Ectodermal cell (in vitro differentiated cells): Measurements from ENCODE around the gene KDM3B.

Experiments
- H3K27ac ChIP-seq: 2 replicates; pipeline ENCODE4 v1.7.0; 2013; ENCODE audit warnings: mild to moderate bottlenecking, low read depth, low read length; ENCODE audit not compliant: insufficient read depth, poor library complexity, severe bottlenecking
- H3K27me3 ChIP-seq: 2 replicates; pipeline ENCODE4 v1.7.0; 2013; ENCODE audit warnings: mild to moderate bottlenecking, low read length; ENCODE audit not compliant: insufficient read depth, control insufficient read depth, poor library complexity, severe bottlenecking
- H3K36me3 ChIP-seq: one replicate; pipeline ENCODE4 v1.7.0; 2013; ENCODE audit warnings: low read length; ENCODE audit not compliant: control insufficient read depth, insufficient read depth
- H3K4me1 ChIP-seq: one replicate; pipeline ENCODE4 v1.7.0; 2013; ENCODE audit warnings: low read length; ENCODE audit not compliant: control insufficient read depth, insufficient read depth
- H3K4me3 ChIP-seq: 2 replicates; pipeline ENCODE4 v1.7.0; 2013; ENCODE audit warnings: low read depth, low read length, control low read depth; ENCODE audit not compliant: insufficient read depth
- H3K9me3 ChIP-seq: 2 replicates; pipeline ENCODE4 v1.7.0; 2013; ENCODE audit warnings: mild to moderate bottlenecking, low read length, moderate library complexity; ENCODE audit not compliant: control insufficient read depth
- WGBS, 2 experiments: methylation state at CpG; one replicate each; pipeline ENCODE4 v1.1.7; 2013; ENCODE audit warnings: missing lambda C conversion rate in 2 of 2; 5-methylcytosine and 5-hydroxymethylcytosine counted together

Gene KDM3B

GRCh38 chr5:138334867-138335447 lies 17.5 kb upstream of the KDM3B start:
- H3K36me3 ChIP-seq = no peaks in the 10 kb centered on the region
- H3K27ac ChIP-seq = no peak overlapping the region
- no peak overlapping the region for H3K4me3 ChIP-seq
- H3K9me3 ChIP-seq = no peaks in the 10 kb centered on the region
- no peaks in the 10 kb centered on the region for H3K27me3 ChIP-seq
- WGBS, 2 experiments = 90 to 91% methylated on average over 3 of the region's 3 CpGs
- peaks cover 17% of the 10 kb centered on the region for H3K4me1 ChIP-seq

DNA sequence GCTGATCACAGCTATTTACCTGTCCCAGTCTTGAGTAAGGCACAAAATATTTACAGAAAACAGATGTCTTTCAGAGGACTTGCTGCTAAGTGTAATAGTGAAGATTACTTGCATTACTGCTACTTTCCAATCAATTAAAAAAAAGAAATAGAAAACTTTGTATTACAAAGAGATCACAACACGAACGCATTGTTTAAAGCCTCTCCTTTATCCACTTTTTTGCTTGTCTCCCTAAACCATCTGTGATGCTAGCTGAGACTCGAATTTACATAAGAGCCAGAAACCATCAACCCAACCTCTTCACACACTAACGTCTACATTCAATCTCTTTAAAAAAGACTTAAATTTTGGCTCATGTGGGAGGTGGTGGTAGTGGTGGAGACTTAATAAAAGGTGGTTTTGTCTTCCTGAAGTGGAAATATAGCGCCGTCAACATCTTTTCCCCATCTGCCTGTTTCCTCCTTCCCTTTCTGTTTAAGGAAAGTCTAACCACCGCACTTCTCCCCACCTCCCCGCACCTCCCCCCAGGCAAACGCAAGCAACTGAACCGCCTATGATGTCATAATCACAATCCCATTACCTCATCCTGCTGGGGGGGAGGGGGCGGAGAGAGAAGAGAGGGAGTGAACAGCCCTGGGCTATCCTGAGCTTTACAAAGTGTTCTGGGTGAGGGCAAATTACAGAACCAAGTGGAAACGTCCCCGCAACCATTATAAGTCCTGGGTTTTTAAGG lies 15.4 kb upstream of the KDM3B start:
- H3K27me3 ChIP-seq = no peaks in the 10 kb centered on the region
- H3K9me3 ChIP-seq = no peaks in the 10 kb centered on the region
- H3K36me3 ChIP-seq = peaks cover 10% of the 10 kb centered on the region
- peak overlapping the region; percentile 63 for H3K4me3 ChIP-seq
- WGBS, 2 experiments = 39% methylated on average over 10 to 12 of the region's 13 CpGs
- peak overlapping the region; percentile 100 for H3K27ac ChIP-seq
- H3K4me1 ChIP-seq = peaks cover 17% of the 10 kb centered on the region

DNA sequence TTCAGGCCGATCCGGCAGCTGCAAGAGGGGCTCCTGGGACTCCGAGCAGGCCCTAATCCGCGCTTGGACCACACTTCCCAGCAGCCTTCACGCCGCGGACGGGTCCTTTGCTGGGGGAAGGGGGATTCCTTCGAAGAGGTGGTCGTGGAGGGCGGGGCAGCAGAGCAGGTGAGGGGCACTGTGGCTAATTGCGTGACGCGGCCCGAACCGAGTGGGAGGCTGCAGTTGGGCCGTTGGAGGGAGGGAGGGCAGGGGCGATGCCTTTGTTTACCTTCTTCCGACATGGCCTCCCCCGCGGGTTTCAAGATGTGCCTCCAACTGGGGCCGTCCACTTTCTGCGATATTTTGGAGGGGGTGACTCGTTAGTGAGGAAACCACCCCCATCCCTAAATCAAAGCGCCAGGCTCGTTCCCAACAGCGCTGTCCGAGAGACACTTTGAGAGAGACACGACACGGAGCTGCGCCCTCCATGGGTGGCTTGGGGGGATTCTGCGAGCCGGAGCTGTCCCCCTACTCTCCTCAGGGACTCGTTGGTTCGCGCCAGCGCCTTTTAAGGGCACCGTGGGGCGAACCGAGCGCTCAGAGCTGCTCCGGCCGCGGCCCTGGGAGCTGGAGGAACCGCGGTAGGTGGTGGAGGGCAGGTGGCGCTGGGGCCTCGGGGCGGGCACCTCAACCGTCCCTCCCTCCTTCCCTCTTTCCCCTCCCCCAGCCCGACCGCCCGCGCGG lies 14.6 kb upstream of the KDM3B start, which contains the start of gene FAM53C:
TSS of gene FAM53C (plus strand) at position 582 of the 726 bp plus-strand sequence. CDS start 3,070 bp downstream, outside the sequence.
- H3K36me3 ChIP-seq = peaks cover 12% of the 10 kb centered on the region
- no peaks in the 10 kb centered on the region for H3K9me3 ChIP-seq
- H3K27me3 ChIP-seq = no peaks in the 10 kb centered on the region
- WGBS, 2 experiments = 1% methylated on average over 56 of the region's 56 CpGs
- peak within 1 kb of the TSS; percentile 100 for H3K27ac ChIP-seq
- H3K4me3 ChIP-seq = peak within 1 kb of the TSS; percentile 63
- H3K4me1 ChIP-seq = peaks cover 13% of the 10 kb centered on the region

DNA sequence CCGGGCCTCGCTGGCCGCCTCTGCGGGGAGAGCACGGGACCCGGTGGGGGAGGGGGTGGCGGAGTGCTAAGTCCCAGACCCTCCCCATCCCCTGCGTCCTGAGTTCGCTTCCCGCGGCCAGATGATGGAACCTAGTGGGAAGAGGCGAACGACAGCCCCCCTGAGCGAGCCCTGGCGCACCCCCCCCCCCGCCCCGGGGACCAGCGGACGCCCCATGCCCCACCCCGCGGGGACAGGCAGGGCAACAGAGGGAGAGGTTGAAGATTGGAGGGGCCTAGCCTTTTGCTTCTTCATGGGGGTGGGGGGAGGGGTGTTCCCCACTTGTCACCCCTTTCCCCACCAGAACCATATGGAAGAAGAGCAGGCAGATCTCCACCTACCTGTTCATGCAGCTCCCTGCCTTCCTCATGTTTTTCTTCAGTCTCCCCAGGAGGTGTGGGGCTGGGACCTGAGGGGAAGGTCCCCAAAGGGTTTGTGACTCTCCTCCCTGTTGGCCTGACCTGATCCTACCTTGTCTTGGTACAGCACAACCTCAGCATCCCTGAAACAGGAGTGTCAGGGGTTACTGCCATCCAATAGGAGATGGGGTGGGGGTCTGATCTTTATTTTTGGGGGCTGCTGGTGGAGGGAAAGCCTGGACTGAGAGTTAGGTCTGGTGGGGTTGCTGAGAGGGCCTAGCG lies 13.9 kb upstream of the KDM3B start:
- Histone ChIP-seq H3K9me3 (no peaks in the 10 kb centered on the region), H3K4me3 (peak overlapping the region; percentile 63), H3K27ac (peak overlapping the region; percentile 100), H3K4me1 (peaks cover 13% of the 10 kb centered on the region), H3K36me3 (peaks cover 17% of the 10 kb centered on the region), H3K27me3 (no peaks in the 10 kb centered on the region)
- WGBS, 2 experiments = 0 to 1% methylated on average over 21 to 22 of the region's 22 CpGs

DNA sequence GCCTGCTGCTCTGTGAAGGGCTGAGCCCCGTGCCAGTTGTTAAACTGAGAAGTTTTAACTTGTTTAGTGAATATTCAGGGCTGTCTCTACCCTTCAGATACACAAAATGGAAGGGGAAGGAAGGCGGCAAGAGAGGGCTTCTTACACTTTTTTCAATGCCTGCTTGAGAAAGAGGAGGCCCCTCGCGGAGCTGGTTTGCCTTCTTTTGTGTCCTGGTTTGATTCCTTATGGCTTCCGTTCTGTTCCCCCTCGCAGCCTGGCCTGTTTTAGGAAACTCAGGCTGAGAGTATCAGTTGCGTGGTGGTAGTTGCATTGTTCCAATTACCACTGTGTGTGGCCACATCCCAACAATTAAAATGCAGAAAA lies 13.4 kb upstream of the KDM3B start:
- H3K9me3 ChIP-seq = no peaks in the 10 kb centered on the region
- H3K4me1 ChIP-seq = peaks cover 13% of the 10 kb centered on the region
- H3K27ac ChIP-seq = peak overlapping the region; percentile 100
- 0 to 2% methylated on average over 7 of the region's 7 CpGs for WGBS, 2 experiments
- no peaks in the 10 kb centered on the region for H3K27me3 ChIP-seq
- peak overlapping the region; percentile 63 for H3K4me3 ChIP-seq
- peaks cover 21% of the 10 kb centered on the region for H3K36me3 ChIP-seq

DNA sequence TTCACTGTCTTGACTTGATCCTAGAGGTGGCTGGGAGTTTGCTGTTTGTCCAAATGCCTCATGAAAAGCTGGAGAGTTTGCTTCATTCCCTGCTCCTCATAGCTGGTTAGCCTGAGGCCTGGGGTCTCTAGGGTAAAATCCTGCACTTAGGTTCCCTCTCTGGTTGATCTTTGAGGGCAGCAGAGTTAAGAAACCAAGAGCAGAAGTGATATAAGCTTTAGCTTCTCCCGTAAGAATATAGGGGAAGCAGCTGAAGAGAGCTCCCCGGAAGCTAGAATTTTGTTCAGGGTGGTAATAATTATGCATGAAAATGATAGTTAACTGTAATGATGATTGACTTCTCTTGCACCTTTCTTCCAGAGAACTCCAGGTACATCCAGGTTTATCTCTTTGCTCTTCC lies 13.0 kb upstream of the KDM3B start:
- H3K27me3 ChIP-seq = no peaks in the 10 kb centered on the region
- WGBS, 2 experiments = 78 to 82% methylated on average over 2 of the region's 2 CpGs
- peak overlapping the region; percentile 6 for H3K27ac ChIP-seq
- H3K4me3 ChIP-seq = peak overlapping the region; percentile 63
- peaks cover 25% of the 10 kb centered on the region for H3K36me3 ChIP-seq
- peaks cover 13% of the 10 kb centered on the region for H3K4me1 ChIP-seq
- H3K9me3 ChIP-seq = no peaks in the 10 kb centered on the region

- Histone ChIP-seq H3K9me3 (no peaks in the 10 kb centered on the region), H3K27ac (no peak overlapping the region), H3K4me3 (peak overlapping the region; percentile 63), H3K36me3 (peaks cover 30% of the 10 kb centered on the region), H3K27me3 (no peaks in the 10 kb centered on the region), H3K4me1 (peaks cover 13% of the 10 kb centered on the region)
- WGBS, 2 experiments = 87 to 89% methylated on average over 1 to 3 of the region's 3 CpGs
These were observed 12.5 kb upstream of the KDM3B start for GRCh38 chr5:138340008-138340407.

DNA sequence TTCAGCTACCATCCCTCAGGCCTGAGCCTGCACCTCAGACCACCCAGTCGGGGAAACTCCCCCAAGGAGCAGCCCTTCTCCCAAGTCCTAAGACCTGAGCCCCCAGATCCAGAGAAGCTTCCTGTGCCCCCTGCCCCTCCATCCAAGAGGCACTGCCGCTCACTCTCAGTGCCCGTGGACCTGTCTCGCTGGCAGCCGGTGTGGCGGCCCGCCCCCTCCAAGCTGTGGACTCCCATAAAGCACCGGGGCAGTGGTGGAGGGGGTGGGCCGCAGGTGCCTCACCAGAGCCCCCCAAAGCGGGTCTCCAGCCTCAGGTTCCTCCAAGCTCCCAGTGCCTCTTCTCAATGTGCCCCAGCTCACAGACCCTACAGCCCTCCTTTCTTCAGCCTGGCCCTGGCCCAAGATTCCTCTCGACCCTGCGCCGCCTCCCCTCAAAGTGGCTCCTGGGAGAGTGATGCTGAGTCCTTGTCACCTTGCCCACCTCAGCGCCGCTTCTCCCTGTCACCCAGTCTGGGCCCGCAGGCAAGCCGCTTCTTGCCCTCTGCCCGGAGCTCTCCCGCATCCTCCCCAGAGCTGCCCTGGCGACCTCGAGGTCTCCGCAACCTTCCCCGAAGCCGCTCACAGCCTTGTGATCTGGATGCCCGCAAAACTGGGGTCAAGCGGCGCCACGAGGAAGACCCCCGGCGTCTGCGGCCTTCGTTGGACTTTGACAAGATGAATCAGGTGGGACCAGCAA lies 7.4 kb upstream of the KDM3B start:
- Histone ChIP-seq H3K4me1 (no peaks in the 10 kb centered on the region), H3K27ac (no peak overlapping the region), H3K4me3 (no peak overlapping the region), H3K9me3 (no peaks in the 10 kb centered on the region), H3K36me3 (peaks cover 67% of the 10 kb centered on the region), H3K27me3 (no peaks in the 10 kb centered on the region)
- 96 to 97% methylated on average over 32 of the region's 32 CpGs for WGBS, 2 experiments

DNA sequence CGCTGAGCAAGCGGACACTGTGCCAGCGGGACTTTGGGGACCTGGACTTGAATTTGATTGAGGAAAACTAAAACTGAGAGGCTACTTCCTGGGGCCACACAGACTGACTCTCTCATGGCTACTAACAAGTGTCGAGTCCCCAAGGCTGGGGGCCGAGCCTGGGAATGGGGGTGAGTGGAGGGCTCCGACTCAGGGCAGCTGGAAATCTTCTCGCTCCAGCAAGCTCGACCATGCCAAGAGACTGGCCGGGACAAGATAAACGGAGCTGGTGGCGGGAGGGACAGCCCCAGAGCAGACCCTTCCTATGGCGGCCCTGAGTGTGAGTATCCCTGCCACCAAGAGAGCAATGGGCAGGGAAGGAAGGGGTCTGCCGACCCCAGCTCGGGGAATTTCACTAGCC lies 5.6 kb upstream of the KDM3B start:
- 95 to 96% methylated on average over 14 of the region's 14 CpGs for WGBS, 2 experiments
- Histone ChIP-seq H3K4me1 (no peaks in the 10 kb centered on the region), H3K27ac (no peak overlapping the region), H3K27me3 (no peaks in the 10 kb centered on the region), H3K9me3 (peaks cover under 1% of the 10 kb centered on the region), H3K36me3 (peaks cover 64% of the 10 kb centered on the region), H3K4me3 (no peak overlapping the region)
